Endothelial cell of umbilical vein (primary cell): ENCODE results near the gene BRWD1. TPM values are rescaled to one million over a fixed set of nuclear protein-coding genes. Genes with fewer than 3 reads are reported as not detected.

ENCODE experiments used
- BruUV-seq: library from RNA; stranded (reverse); fragments of 400-500 nt; replicated peaks from 2 replicates; lab custom pipeline; 2021; lab: Mats Ljungman, UMichigan
- CTCF ChIA-PET: fragments of 300-600, 350-600 bp; sonication (Branson Sonifier 250); formaldehyde crosslinking; loops from one replicate; lab custom pipeline; 2021; ENCODE audit warnings: antibody characterized with exemption, inconsistent platforms; lab: Charles Lee
- POLR2A ChIA-PET: fragments of 300-600, 350-600 bp; sonication (Branson Sonifier 250); formaldehyde crosslinking; loops from one replicate; lab custom pipeline; 2021; ENCODE audit warnings: antibody characterized with exemption, inconsistent platforms; lab: Charles Lee
- DNase-seq: peaks from one replicate; pipeline ENCODE4 v3.0.0-alpha.2; 2011; ENCODE audit warnings: low read depth, low spot score
- FAIRE-seq: peaks from 2 replicates; lab custom pipeline; 2011; peaks lifted over from hg19 to GRCh38; lab: Jason Lieb, UNC
- H2AFZ ChIP-seq: 2 replicates; pipeline ENCODE4 v1.6.0; 2012; ENCODE audit warnings: low read depth, low read length, control low read depth, inconsistent platforms
- H3K27ac ChIP-seq: 2 replicates; pipeline ENCODE4 v1.5.1; 2011; ENCODE audit warnings: low read depth, mild to moderate bottlenecking, control low read depth, low read length, moderate library complexity; ENCODE audit not compliant: insufficient read depth
- H3K27me3 ChIP-seq, 2 experiments: 2 replicates each; pipeline versions ENCODE4 v1.6.0 to v1.6.1; 2011; ENCODE audit warnings: low read length in 2 of 2, mixed read lengths in 1 of 2; ENCODE audit not compliant: control insufficient read depth in 2 of 2, insufficient read depth in 2 of 2
- H3K36me3 ChIP-seq, 2 experiments: 2 replicates in 1 of 2; 3 replicates in 1 of 2; pipeline ENCODE4 v1.5.1; 2011; ENCODE audit warnings: low read length in 2 of 2, mild to moderate bottlenecking in 1 of 2, moderate library complexity in 1 of 2; ENCODE audit not compliant: control insufficient read depth in 2 of 2, insufficient read depth in 2 of 2; ENCODE audit errors: extremely low read depth in 1 of 2
- H3K4me1 ChIP-seq: 3 replicates; pipeline ENCODE4 v1.5.1; 2011; ENCODE audit warnings: mild to moderate bottlenecking, low read length; ENCODE audit not compliant: control insufficient read depth, insufficient read depth; ENCODE audit errors: extremely low read depth
- H3K4me2 ChIP-seq: 2 replicates; pipeline ENCODE4 v1.6.1; 2011; ENCODE audit warnings: low read length, control low read depth, mixed read lengths; ENCODE audit not compliant: insufficient read depth
- H3K4me3 ChIP-seq, 3 experiments: fragments of 200-600 bp in 1 of 3; sonication (generic), shearing (Covaris generic) in 1 of 3; replicated peaks in 1 of 3; 2 replicates each; pipeline ENCODE4 v1.5.1; 2011 to 2016; ENCODE audit warnings: control low read depth in 3 of 3, low read length in 3 of 3, mild to moderate bottlenecking in 2 of 3, inconsistent platforms in 1 of 3, low read depth in 1 of 3, moderate library complexity in 1 of 3; ENCODE audit not compliant: insufficient read depth in 1 of 3
- H3K79me2 ChIP-seq: 2 replicates; pipeline ENCODE4 v1.6.0; 2012; ENCODE audit warnings: low read length, inconsistent platforms; ENCODE audit not compliant: control insufficient read depth, insufficient read depth
- H3K9ac ChIP-seq: replicated peaks from 2 replicates; pipeline ENCODE3; 2011; ENCODE audit warnings: low read length, control low read depth; ENCODE audit not compliant: insufficient read depth; ENCODE audit errors: extremely low read depth
- H3K9me1 ChIP-seq: replicated peaks from 3 replicates; pipeline ENCODE4 v1.6.0; 2011; ENCODE audit warnings: mild to moderate bottlenecking, low read length; ENCODE audit not compliant: control insufficient read depth, insufficient read depth; ENCODE audit errors: extremely low read depth
- H3K9me3 ChIP-seq: replicated peaks from 2 replicates; pipeline ENCODE4 v1.5.1; 2012; ENCODE audit warnings: low read length, inconsistent platforms; ENCODE audit not compliant: control insufficient read depth, insufficient read depth
- H4K20me1 ChIP-seq: replicated peaks from 2 replicates; pipeline ENCODE3; 2011; ENCODE audit warnings: mild to moderate bottlenecking, low read length; ENCODE audit not compliant: control insufficient read depth, insufficient read depth; ENCODE audit errors: extremely low read depth
- FOS ChIP-seq: IDR thresholded peaks from 2 replicates; pipeline ENCODE4 v1.6.1; 2011; ENCODE audit warnings: mild to moderate bottlenecking, low read length, moderate library complexity, borderline replicate concordance; ENCODE audit not compliant: insufficient read depth
- GATA2 ChIP-seq: IDR thresholded peaks from 2 replicates; pipeline ENCODE4 v1.7.0; 2011; ENCODE audit warnings: low read depth, mild to moderate bottlenecking, moderate library complexity, mixed read lengths, low read length; ENCODE audit not compliant: insufficient read length, insufficient read depth
- JUN ChIP-seq: IDR thresholded peaks from 2 replicates; pipeline ENCODE4 v1.6.1; 2011; ENCODE audit warnings: borderline replicate concordance, low read depth; ENCODE audit not compliant: insufficient read length, insufficient read depth
- MYC ChIP-seq: IDR thresholded peaks from one replicate; pipeline ENCODE4 v1.6.1; 2011; ENCODE audit warnings: mild to moderate bottlenecking, low read depth, low read length
- POLR2A ChIP-seq: IDR thresholded peaks from 2 replicates; pipeline ENCODE4 v1.6.1; 2012; ENCODE audit warnings: low read depth, mild to moderate bottlenecking, control low read depth, low read length
- POLR2AphosphoS5 ChIP-seq: IDR thresholded peaks from 2 replicates; pipeline ENCODE4 v1.6.1; 2012; ENCODE audit warnings: low read depth, mild to moderate bottlenecking, control low read depth, low read length, moderate library complexity; ENCODE audit not compliant: insufficient read depth
- dilution Hi-C: fragments of 300-500 bp; cut with MboI; formaldehyde crosslinking; loops from one replicate; pipeline ENCODE4 v1.15.0; 2019; ENCODE audit warnings: low sequenced_read_pairs; ENCODE audit not compliant: extremely low pct_ligation_motif_present
- intact Hi-C: fragments of 100-400 bp; cut with micrococcal nuclease; formaldehyde crosslinking; loops from one replicate; pipeline ENCODE4 v1.10.0; 2022
- polyA plus RNA-seq, 4 experiments: library from polyadenylated mRNA; depleted of rRNA in 3 of 4; stranded (reverse) in 3 of 4; unstranded in 1 of 4; fragments of >200 nt; gene quantifications; 2 replicates each; pipeline versions ENCODE4 v1.2.1 to v1.2.3, GENCODE V29; 2011 to 2012; ENCODE audit warnings: missing spikeins in 1 of 4
- total RNA-seq: library from RNA; stranded (reverse); gene quantifications from 2 replicates; pipeline ENCODE4 v1.2.3, GENCODE V29; 2021
- TF ChIP-seq, protein P1 (sequence below), 2 donors: IDR thresholded peaks; 1 replicate in 1 of 2; 2 replicates in 1 of 2; pipeline ENCODE4 v1.5.1; 2011; ENCODE audit warnings: low read length in 2 of 2, mild to moderate bottlenecking in 2 of 2, moderate library complexity in 2 of 2, control low read depth in 1 of 2, inconsistent platforms in 1 of 2, low read depth in 1 of 2; ENCODE audit not compliant: insufficient read depth in 1 of 2; ENCODE audit errors: extremely low read depth in 1 of 2
- TF ChIP-seq, protein P2 (sequence below): IDR thresholded peaks from 2 replicates; pipeline ENCODE4 v1.6.1; 2011; ENCODE audit not compliant: insufficient read depth, insufficient read length

The BRWD1 gene
- total and polyA plus RNA-seq, 2 donors (not counting 3 experiments of a cell fraction or from before 2014, with no cell fraction given) = 6.1 to 33.2 TPM

DNA sequence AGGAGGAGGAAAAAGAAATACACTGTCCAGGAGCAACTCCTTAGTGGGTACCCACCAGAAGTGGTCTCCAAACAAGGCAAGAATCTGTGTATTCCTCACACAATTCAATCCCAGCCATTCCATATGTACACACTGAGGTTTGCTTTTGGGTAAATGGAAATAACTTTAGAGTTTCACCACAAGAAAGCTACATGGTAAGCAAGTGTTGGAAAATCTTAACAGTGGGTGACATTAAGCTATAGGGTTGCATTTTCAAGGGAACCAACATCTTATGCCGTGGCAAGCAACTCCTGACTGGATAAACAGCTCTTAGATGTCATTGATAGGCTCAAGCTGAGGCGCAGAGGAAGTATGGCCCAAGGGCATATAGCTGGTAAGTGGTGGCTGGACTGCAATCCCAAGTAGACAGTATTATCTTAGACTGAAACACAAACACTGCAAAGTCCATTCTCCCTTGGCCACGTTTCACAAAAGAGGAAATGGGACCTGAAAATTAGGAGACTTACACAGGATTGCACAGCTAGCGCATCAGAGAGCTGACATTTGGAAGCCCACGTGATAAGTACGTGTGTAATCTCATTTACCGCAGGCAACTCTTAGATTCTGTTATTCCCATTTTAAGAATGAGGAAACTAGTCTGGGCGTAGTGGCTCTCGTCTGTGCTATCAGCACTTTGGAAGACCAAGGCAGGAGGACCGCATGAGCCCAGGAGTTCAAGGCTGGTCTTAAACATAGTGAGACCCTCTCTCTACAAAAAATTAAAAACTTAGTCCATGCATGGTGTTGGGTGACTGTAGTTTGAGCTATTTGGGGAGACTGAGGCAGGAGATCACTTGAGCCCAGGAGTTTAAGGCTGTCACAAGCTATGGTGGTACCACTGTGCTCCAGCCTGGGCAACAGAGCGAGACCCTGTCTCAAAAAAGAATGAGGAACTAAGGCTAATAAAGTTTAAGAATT is 4.0 kb upstream of the BRWD1 start:
- H4K20me1 ChIP-seq = no peaks in the 10 kb centered on the region
- H3K9ac ChIP-seq = no peak overlapping the region
- CTCF ChIA-PET = interaction anchor here (0.9 kb wide), 2 partner anchors 12 to 82 kb away, joined by 3 to 4 read pairs; no protein-coding TSS in a partner anchor
- TF ChIP-seq, protein P1, sequence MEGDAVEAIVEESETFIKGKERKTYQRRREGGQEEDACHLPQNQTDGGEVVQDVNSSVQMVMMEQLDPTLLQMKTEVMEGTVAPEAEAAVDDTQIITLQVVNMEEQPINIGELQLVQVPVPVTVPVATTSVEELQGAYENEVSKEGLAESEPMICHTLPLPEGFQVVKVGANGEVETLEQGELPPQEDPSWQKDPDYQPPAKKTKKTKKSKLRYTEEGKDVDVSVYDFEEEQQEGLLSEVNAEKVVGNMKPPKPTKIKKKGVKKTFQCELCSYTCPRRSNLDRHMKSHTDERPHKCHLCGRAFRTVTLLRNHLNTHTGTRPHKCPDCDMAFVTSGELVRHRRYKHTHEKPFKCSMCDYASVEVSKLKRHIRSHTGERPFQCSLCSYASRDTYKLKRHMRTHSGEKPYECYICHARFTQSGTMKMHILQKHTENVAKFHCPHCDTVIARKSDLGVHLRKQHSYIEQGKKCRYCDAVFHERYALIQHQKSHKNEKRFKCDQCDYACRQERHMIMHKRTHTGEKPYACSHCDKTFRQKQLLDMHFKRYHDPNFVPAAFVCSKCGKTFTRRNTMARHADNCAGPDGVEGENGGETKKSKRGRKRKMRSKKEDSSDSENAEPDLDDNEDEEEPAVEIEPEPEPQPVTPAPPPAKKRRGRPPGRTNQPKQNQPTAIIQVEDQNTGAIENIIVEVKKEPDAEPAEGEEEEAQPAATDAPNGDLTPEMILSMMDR (IDR thresholded peaks at IDR 0.05; ENCODE audit: extremely low read depth in 1 of 2, insufficient read depth in 1 of 2, low read depth in 1 of 2, low read length in 2 of 2) = no peak
- TF ChIP-seq POLR2A = no peak
- TF ChIP-seq GATA2 = no peak
- TF ChIP-seq JUN = no peak
- TF ChIP-seq FOS = no peak
- TF ChIP-seq POLR2AphosphoS5 = no peak
- TF ChIP-seq, protein P2, sequence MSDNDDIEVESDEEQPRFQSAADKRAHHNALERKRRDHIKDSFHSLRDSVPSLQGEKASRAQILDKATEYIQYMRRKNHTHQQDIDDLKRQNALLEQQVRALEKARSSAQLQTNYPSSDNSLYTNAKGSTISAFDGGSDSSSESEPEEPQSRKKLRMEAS = no peak
- no peak for TF ChIP-seq MYC
- DNase-seq = no peak
- H3K27ac ChIP-seq = no peak overlapping the region
- peaks cover 4% of the 10 kb centered on the region in 2 experiments for H3K27me3 ChIP-seq
- BruUV-seq = no TSS peak
- no peaks in the 10 kb centered on the region for H3K36me3 ChIP-seq
- no peak overlapping the region for H2AFZ ChIP-seq
- no peaks in the 10 kb centered on the region for H3K9me3 ChIP-seq
- intact Hi-C loops = no loop called here
- POLR2A ChIA-PET = interaction anchor here (1.3 kb wide), 1 partner anchor 63 kb away, joined by 3 read pairs; a partner anchor contains a TSS
- dilution Hi-C loops = no loop called here
- H3K4me2 ChIP-seq = no peak overlapping the region
- H3K79me2 ChIP-seq = no peaks in the 10 kb centered on the region
- H3K4me1 ChIP-seq = peaks cover 7% of the 10 kb centered on the region
- FAIRE-seq = no peak
- H3K9me1 ChIP-seq = no peaks in the 10 kb centered on the region
- no peak overlapping the region for H3K4me3 ChIP-seq
